GM19372 (cell line): ENCODE results near the gene APPBP2.
"Not testable (repeated sequence)": the region's sequence is repeated elsewhere in the genome, so short reads cannot be mapped to it uniquely, and the experiment has no call there.

Experiments used
- ATAC-seq: cut with Tn5 transposase; IDR thresholded peaks from one replicate; pipeline ENCODE4 v1.9.1; 2021; ENCODE audit warnings: mild to moderate bottlenecking, low read depth, moderate library complexity; ENCODE audit not compliant: unreplicated experiment

Gene APPBP2

DNA sequence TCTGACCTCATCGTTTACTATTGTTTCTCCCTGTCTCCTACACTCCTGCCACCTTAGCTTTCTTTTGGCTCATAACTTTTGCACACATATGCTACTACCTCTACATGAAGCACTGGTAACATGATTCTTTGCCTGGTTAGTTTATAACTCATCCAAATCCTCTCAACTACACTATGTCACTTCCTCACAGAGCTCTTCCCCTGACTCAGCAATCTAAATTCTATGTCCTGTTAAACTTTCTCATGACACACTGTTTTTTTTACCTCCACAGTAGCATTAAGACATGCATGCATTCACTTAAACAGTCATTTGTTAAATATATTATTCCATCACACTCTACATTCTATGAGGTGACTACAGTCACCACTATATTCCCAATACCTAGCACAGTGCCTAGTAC is 19.7 kb downstream of the APPBP2 start:
- ATAC-seq, result no peak

DNA sequence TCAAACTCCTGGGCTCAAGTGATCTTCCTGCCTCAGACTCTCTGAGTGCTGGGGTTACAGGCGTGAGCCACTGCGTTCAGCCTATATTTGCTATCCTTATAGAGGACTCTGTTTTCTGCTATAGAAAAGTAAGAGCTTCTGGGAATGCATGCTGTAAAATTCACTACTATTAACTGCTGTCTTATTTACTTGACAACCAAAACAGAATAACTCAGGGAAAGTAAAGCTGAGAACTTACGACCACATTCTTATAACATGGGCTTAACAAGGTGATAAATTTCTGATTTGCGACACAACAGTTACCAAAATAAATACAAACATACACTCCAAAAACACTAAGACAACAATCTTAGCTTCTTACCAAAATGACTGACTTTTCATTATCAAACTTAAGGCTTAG is 23.9 kb downstream of the APPBP2 start:
- ATAC-seq, result no peak

- no peak for ATAC-seq
Measured at GRCh38 chr17:60501589-60501988, 24.5 kb downstream of the APPBP2 start.

DNA sequence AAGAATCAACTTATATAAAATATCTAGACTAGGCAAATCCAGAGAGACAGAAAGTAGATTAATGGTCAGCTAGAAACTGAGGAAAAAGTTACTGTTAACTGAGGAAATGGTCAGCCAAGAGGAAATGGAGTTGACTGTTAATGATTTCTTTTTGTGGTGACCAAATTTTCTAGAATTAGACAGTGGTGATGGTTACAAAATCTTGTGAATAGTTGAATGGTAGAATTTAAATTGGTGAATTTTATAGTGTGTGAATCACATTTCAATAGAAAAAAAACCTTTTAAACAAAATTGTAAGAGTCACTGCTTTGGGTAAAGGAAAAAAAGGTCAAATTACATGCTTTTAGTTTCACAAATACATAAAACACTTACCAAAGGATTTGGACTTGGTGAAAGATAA is 30.0 kb downstream of the APPBP2 start:
- ATAC-seq, result no peak

GRCh38 chr17:60495260-60495659 is 30.8 kb downstream of the APPBP2 start:
- ATAC-seq, result no peak

GRCh38 chr17:60493847-60494321 is 32.2 kb downstream of the APPBP2 start:
- no peak for ATAC-seq

DNA sequence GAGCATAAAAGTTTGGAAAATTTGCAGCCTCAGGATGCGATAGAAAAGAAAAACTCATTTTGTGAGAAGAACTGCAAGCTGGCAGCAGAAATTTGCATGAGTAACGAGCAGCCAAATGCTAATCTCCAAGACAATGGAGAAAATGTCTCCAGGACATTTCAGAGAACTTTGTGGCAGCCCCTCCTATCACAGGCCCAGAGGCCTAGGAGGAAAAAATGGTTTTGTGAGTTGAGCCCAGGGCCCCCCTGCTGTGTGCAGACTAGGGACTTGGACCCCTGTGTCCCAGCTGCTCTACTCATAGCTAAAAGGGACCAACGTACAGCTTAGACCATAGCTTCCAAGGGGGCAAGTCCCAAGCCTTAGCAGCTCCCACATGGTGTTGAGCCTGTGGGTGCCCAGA is 34.3 kb downstream of the APPBP2 start:
- no peak for ATAC-seq

- ATAC-seq, result not testable (repeated sequence)
Measured at GRCh38 chr17:60490594-60490993, 35.4 kb downstream of the APPBP2 start.

DNA sequence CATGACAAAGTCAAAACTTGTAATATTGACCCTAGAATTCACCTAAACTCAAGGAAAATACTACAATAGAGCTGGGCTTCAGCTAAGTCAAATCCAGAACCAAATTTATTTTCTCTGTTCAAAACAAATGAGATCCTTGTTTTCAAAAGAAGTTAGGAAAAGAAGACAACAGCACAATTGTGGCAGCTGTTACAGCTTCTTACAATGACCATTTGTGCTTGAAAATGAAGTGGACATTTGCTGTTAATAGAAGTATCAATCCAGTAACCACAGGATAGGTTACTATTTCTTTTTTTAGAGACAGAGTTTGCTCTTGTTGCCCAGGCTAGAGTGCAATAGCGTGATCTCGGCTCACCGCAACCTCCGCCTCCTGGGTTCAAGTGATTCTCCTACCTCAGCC is 44.4 kb downstream of the APPBP2 start:
- no peak for ATAC-seq

- ATAC-seq, result no peak
Measured at GRCh38 chr17:60473788-60474187, 52.3 kb downstream of the APPBP2 start.

GRCh38 chr17:60472449-60472848 is 53.6 kb downstream of the APPBP2 start:
- no peak for ATAC-seq

DNA sequence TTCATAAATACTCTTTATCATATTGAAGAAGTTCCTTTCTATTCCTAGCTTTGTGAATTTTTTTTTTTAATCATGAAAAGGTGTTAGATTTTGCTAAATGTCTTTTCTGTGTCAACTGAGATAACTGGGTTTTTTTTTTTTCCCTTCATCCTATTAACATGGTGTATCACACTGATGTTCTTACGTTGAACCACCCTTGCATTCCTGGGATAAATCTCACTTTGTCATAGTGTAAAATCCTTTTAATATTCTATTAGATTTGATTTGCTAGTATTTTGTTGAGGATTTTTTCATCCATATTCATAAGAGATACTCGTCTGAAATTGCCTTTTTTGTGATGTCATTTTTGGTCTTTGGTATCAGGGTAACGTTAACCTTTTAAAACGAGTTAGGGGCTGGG is 54.6 kb downstream of the APPBP2 start:
- ATAC-seq, result no peak

GRCh38 chr17:60468371-60468770 is 57.7 kb downstream of the APPBP2 start:
- no peak for ATAC-seq

GRCh38 chr17:60464343-60464742 is 61.7 kb downstream of the APPBP2 start:
- no peak for ATAC-seq

- ATAC-seq, result no peak
Measured at GRCh38 chr17:60463157-60463835, 62.7 kb downstream of the APPBP2 start.

GRCh38 chr17:60461584-60461983 is 64.5 kb downstream of the APPBP2 start:
- no peak for ATAC-seq

GRCh38 chr17:60457148-60457547 is 68.9 kb downstream of the APPBP2 start:
- no peak for ATAC-seq

DNA sequence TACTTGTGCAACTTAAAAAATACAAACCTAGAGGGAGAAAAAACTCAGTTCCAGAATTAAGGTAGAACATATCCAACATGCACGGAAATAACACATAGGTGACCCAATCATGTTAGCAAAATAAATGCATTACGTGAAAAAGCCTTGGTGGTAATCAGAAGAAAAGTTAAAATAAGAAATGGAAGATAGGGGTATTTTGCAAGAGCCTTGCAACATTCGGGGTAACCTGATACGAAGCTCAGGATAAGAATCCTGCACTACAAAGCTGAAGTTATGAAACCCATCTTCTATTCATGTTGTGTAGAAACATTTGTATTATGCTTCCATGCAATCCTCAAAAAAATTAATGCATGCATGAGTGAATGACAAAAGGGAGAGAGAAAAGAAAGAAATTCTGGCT is 70.7 kb downstream of the APPBP2 start:
- no peak for ATAC-seq

- ATAC-seq, result no peak
Measured at GRCh38 chr17:60451965-60452364, 74.1 kb downstream of the APPBP2 start.

DNA sequence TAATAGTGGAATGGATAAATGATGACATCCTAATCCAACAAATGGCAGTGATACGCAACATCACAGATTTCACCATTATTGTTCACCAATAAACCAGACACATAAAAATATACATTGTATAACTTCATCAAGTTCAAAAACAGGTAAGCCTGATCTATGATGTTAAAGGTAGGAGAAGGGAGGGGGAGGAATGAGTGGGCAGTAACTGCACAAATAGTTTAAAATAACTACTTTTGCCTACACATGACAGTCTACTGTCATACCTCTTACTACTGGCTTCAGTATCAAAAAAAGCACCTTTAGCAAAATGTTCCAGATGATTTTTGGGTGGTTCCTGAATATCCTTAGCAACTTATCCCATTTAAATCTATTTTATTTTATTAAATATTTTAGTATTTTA is 75.0 kb downstream of the APPBP2 start:
- ATAC-seq, result no peak

DNA sequence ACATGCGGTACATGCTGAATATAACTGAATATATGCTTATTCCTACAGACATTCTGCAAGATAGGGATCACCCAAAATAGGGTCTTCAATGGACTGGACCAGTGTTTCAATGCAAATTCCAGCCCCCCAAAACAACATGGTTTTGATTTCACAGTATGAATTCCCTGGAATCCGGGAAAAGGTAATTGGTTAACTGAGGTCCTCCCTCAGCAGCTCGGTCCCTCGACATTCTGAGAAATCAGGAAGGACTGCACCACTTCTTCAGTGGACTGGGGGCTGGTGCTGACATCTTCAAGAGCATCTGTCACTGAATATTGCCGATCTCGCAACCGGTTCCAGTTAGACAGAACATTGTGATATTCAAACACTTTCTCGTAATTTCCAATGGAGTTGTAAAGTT is 78.7 kb downstream of the APPBP2 start:
- ATAC-seq, result no peak

GRCh38 chr17:60445144-60445543 is 80.9 kb downstream of the APPBP2 start:
- no peak for ATAC-seq

- ATAC-seq, result no peak
Measured at GRCh38 chr17:60443713-60444112, 82.3 kb downstream of the APPBP2 start.
